SK-N-SH (cell line): Measurements from ENCODE around the gene PPP1R9A. TPM values are rescaled to one million over a fixed set of nuclear protein-coding genes. Genes with fewer than 3 reads are reported as not detected.

Experiments used
- CTCF ChIA-PET: fragments of 300-600, 350-600 bp; formaldehyde crosslinking; extraction: SDS; loops from one replicate; lab custom pipeline; 2021; lab: Yijun Ruan, JAX
- POLR2A ChIA-PET: fragments of 350-600 bp; sonication (Branson Sonifier 250); formaldehyde crosslinking; extraction: SDS; loops from one replicate; lab custom pipeline; 2020; ENCODE audit warnings: antibody characterized with exemption, inconsistent platforms; lab: Yijun Ruan, JAX
- DNase-seq: peaks from one replicate; pipeline ENCODE4 v3.0.0; 2012
- H2AFZ ChIP-seq: fragments of 200-600 bp; sonication (generic); 2 replicates; pipeline ENCODE4 v1.8.1; 2016; ENCODE audit warnings: antibody characterized with exemption, mild to moderate bottlenecking, low read depth
- H3F3A ChIP-seq: fragments of 200-600 bp; sonication (generic); replicated peaks from 2 replicates; pipeline ENCODE3; 2016; ENCODE audit warnings: antibody characterized with exemption, mild to moderate bottlenecking; ENCODE audit not compliant: insufficient read depth
- H3K27ac ChIP-seq, 2 experiments: fragments of 200-500 bp in 1 of 2; fragments of 200-600 bp in 1 of 2; sonication (Bioruptor generic) in 1 of 2; sonication (generic), shearing (Covaris generic) in 1 of 2; 2 replicates each; pipeline versions ENCODE4 v1.5.1 to v1.6.1; 2014 to 2016; ENCODE audit warnings: low read depth in 2 of 2, inconsistent platforms in 1 of 2, low read length in 1 of 2, mild to moderate bottlenecking in 1 of 2, mixed read lengths in 1 of 2
- H3K27me3 ChIP-seq: fragments of 200-600 bp; sonication (generic), shearing (Covaris generic); 2 replicates; pipeline ENCODE4 v1.6.1; 2016; ENCODE audit warnings: mixed run types; ENCODE audit not compliant: insufficient read depth
- H3K36me3 ChIP-seq, 2 experiments: fragments of 200-500 bp in 1 of 2; fragments of 200-600 bp in 1 of 2; sonication (Bioruptor generic) in 1 of 2; sonication (generic) in 1 of 2; replicated peaks in 1 of 2; 2 replicates each; pipeline versions ENCODE3 to v1.5.1; 2014 to 2016; ENCODE audit warnings: low read length in 1 of 2, mild to moderate bottlenecking in 1 of 2; ENCODE audit not compliant: insufficient read depth in 2 of 2, control insufficient read depth in 1 of 2
- H3K4me1 ChIP-seq, 2 experiments: fragments of 200-500 bp in 1 of 2; fragments of 200-600 bp in 1 of 2; sonication (Bioruptor generic) in 1 of 2; sonication (generic), shearing (Covaris generic) in 1 of 2; 2 replicates each; pipeline versions ENCODE4 v1.5.1 to v1.6.1; 2014 to 2016; ENCODE audit warnings: low read depth in 1 of 2, low read length in 1 of 2, mixed run types in 1 of 2; ENCODE audit not compliant: insufficient read depth in 2 of 2, control insufficient read depth in 1 of 2
- H3K4me2 ChIP-seq: fragments of 200-600 bp; sonication (generic), shearing (Covaris generic); 2 replicates; pipeline ENCODE4 v1.6.1; 2017; ENCODE audit warnings: mixed run types
- H3K4me3 ChIP-seq, 2 experiments: fragments of 200-500 bp in 1 of 2; fragments of 200-600 bp in 1 of 2; sonication (Bioruptor generic) in 1 of 2; sonication (generic), shearing (Covaris generic) in 1 of 2; 2 replicates each; pipeline versions ENCODE4 v1.5.1 to v1.8.1; 2014 to 2016; ENCODE audit warnings: low read depth in 2 of 2, inconsistent platforms in 1 of 2, low read length in 1 of 2, mild to moderate bottlenecking in 1 of 2, mixed read lengths in 1 of 2, moderate library complexity in 1 of 2
- H3K79me2 ChIP-seq: fragments of 200-600 bp; sonication (generic); 2 replicates; pipeline ENCODE4 v1.8.1; 2017; ENCODE audit warnings: mild to moderate bottlenecking; ENCODE audit not compliant: insufficient read depth
- H3K9ac ChIP-seq: fragments of 200-600 bp; sonication (generic); 2 replicates; pipeline ENCODE4 v1.6.1; 2017; ENCODE audit warnings: mixed run types
- H3K9me2 ChIP-seq: fragments of 200-600 bp; sonication (generic); 2 replicates; pipeline ENCODE4 v1.6.1; 2017; ENCODE audit warnings: mixed run types
- H3K9me3 ChIP-seq: fragments of 200-600 bp; sonication (generic); 2 replicates; pipeline ENCODE4 v1.6.1; 2017; ENCODE audit warnings: mixed run types, mild to moderate bottlenecking, moderate library complexity
- H4K20me1 ChIP-seq: fragments of 200-600 bp; sonication (generic); 2 replicates; pipeline ENCODE4 v1.6.1; 2017; ENCODE audit warnings: mild to moderate bottlenecking, mixed run types; ENCODE audit not compliant: insufficient read depth
- EP300 ChIP-seq, 2 experiments: IDR thresholded peaks; 2 replicates each; pipeline versions ENCODE4 v1.4.0 to v1.6.1; 2012; ENCODE audit warnings: borderline replicate concordance in 1 of 2, low read depth in 1 of 2, low read length in 1 of 2
- EZH2phosphoT487 ChIP-seq: fragments of 200-600 bp; sonication (generic); IDR thresholded peaks from 2 replicates; pipeline ENCODE4 v1.6.1; 2017; ENCODE audit warnings: low read depth, mixed run types, mild to moderate bottlenecking, antibody characterized with exemption, moderate library complexity, borderline replicate concordance
- FOXJ3 ChIP-seq: sonication (generic); formaldehyde crosslinking; IDR thresholded peaks from 2 replicates; pipeline ENCODE4 v1.5.1; 2020; ENCODE audit warnings: mild to moderate bottlenecking, missing genetic modification reagents
- GATA2 ChIP-seq: sonication (generic); formaldehyde crosslinking; IDR thresholded peaks from 2 replicates; pipeline ENCODE4 v1.5.0; 2020; ENCODE audit warnings: mild to moderate bottlenecking, missing genetic modification reagents
- MAX ChIP-seq: IDR thresholded peaks from 2 replicates; pipeline ENCODE4 v1.4.0; 2012; ENCODE audit warnings: low read depth
- MXI1 ChIP-seq: IDR thresholded peaks from 2 replicates; pipeline ENCODE4 v1.6.1; 2012; ENCODE audit warnings: mild to moderate bottlenecking, low read depth, low read length, improper control_type of control experiment
- NFIC ChIP-seq: IDR thresholded peaks from 2 replicates; pipeline ENCODE4 v1.4.0; 2012; ENCODE audit warnings: borderline replicate concordance
- NRF1 ChIP-seq: IDR thresholded peaks from 2 replicates; pipeline ENCODE4 v1.6.1; 2012; ENCODE audit warnings: low read depth, mild to moderate bottlenecking, low read length
- RAD21 ChIP-seq: IDR thresholded peaks from 2 replicates; pipeline ENCODE4 v1.6.1; 2012; ENCODE audit warnings: mild to moderate bottlenecking, low read length
- RCOR1 ChIP-seq: fragments of 150-350 bp; IDR thresholded peaks from 2 replicates; pipeline ENCODE4 v1.6.1; 2017; ENCODE audit warnings: antibody characterized with exemption, low read length
- TAF1 ChIP-seq: IDR thresholded peaks from 2 replicates; pipeline ENCODE4 v1.6.1; 2012; ENCODE audit warnings: low read depth, mild to moderate bottlenecking, low read length, moderate library complexity, borderline replicate concordance
- TEAD4 ChIP-seq: IDR thresholded peaks from 2 replicates; pipeline ENCODE4 v1.4.0; 2012; ENCODE audit warnings: mild to moderate bottlenecking, borderline replicate concordance; ENCODE audit not compliant: insufficient read depth
- WGBS: methylation state at CpG from one replicate; pipeline ENCODE4 v1.1.6; 2017; ENCODE audit warnings: low lambda C conversion rate; 5-methylcytosine and 5-hydroxymethylcytosine counted together
- polyA plus RNA-seq, 3 experiments: library from polyadenylated mRNA; depleted of rRNA; stranded (reverse); fragments of >200 nt; gene quantifications; 2 replicates each; pipeline ENCODE4 v1.2.3, GENCODE V29; 2012
- TF ChIP-seq, protein P1 (sequence below): fragments of 200-600 bp; sonication (generic); IDR thresholded peaks from 2 replicates; pipeline ENCODE4 v1.6.1; 2017; ENCODE audit warnings: antibody characterized with exemption, mild to moderate bottlenecking, moderate library complexity
- TF ChIP-seq, protein P2 (sequence below): fragments of 150-350 bp; IDR thresholded peaks from 2 replicates; pipeline ENCODE4 v1.6.1; 2017; ENCODE audit warnings: antibody characterized with exemption, low read length, low read depth, borderline replicate concordance
- TF ChIP-seq, protein P3 (sequence below): IDR thresholded peaks from 2 replicates; pipeline ENCODE4 v1.4.0; 2012; ENCODE audit warnings: low read depth, borderline replicate concordance

The PPP1R9A gene
- polyA plus RNA-seq, 1 of the 3 experiments (the other 2 are of a cell fraction) = 0.30 TPM

DNA sequence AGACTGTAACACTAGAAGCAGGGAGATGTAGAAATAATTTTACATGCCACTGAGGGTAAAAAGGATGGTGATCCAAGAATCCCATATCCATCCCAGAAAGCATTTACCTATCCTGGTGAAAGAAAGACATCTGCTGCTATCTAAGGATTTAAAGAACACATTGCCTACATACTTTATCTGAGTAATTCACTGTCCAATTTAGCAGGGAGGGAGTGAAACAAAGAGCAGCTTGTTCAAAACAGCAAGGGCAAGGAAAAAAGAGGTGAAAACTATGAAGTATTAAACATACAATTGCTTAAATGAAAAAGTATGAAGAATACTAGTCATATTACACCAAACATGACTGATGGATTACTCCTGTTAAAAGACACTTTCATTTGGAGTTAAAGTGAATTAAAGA lies 206.2 kb downstream of the PPP1R9A start:
- H2AFZ ChIP-seq = no peak overlapping the region
- DNase-seq = no peak
- H3K4me3 ChIP-seq = no peak overlapping the region
- no peak for TF ChIP-seq EP300 (IDR thresholded peaks at IDR 0.05; ENCODE audit: borderline replicate concordance in 1 of 2, low read depth in 1 of 2, low read length in 1 of 2)
- TF ChIP-seq EZH2phosphoT487 = no peak
- TF ChIP-seq, protein P1, sequence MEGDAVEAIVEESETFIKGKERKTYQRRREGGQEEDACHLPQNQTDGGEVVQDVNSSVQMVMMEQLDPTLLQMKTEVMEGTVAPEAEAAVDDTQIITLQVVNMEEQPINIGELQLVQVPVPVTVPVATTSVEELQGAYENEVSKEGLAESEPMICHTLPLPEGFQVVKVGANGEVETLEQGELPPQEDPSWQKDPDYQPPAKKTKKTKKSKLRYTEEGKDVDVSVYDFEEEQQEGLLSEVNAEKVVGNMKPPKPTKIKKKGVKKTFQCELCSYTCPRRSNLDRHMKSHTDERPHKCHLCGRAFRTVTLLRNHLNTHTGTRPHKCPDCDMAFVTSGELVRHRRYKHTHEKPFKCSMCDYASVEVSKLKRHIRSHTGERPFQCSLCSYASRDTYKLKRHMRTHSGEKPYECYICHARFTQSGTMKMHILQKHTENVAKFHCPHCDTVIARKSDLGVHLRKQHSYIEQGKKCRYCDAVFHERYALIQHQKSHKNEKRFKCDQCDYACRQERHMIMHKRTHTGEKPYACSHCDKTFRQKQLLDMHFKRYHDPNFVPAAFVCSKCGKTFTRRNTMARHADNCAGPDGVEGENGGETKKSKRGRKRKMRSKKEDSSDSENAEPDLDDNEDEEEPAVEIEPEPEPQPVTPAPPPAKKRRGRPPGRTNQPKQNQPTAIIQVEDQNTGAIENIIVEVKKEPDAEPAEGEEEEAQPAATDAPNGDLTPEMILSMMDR = no peak
- no peak for TF ChIP-seq TEAD4
- no peak for TF ChIP-seq FOXJ3
- TF ChIP-seq RCOR1 = no peak
- TF ChIP-seq GATA2 (CRISPR knock-in tag) = no peak
- TF ChIP-seq MXI1 = no peak
- no peak overlapping the region for H3K27ac ChIP-seq
- H3K4me2 ChIP-seq = no peak overlapping the region
- no peaks in the 10 kb centered on the region; the same call in 1 of the 2 replicates for H3K27me3 ChIP-seq
- no peaks in the 10 kb centered on the region for H3K9me2 ChIP-seq
- H3K79me2 ChIP-seq = no peaks in the 10 kb centered on the region
- CTCF ChIA-PET = interaction anchor here (0.6 to 1.0 kb wide), 3 partner anchors 11 to 59 kb away, joined by 3 read pairs; no protein-coding TSS in a partner anchor
- no peaks in the 10 kb centered on the region for H3K4me1 ChIP-seq
- H3K9ac ChIP-seq = no peak overlapping the region
- POLR2A ChIA-PET = no interaction called here
- no peaks in the 10 kb centered on the region for H3K36me3 ChIP-seq
- no peaks in the 10 kb centered on the region for H4K20me1 ChIP-seq
- no peaks in the 10 kb centered on the region for H3F3A ChIP-seq
- H3K9me3 ChIP-seq = no peaks in the 10 kb centered on the region

- TF ChIP-seq EP300 (IDR thresholded peaks at IDR 0.05; ENCODE audit: borderline replicate concordance in 1 of 2, low read depth in 1 of 2, low read length in 1 of 2) (no peak), NRF1 (no peak), NFIC (no peak), MAX (no peak), RAD21 (no peak), TAF1 (no peak), RCOR1 (no peak)
- TF ChIP-seq, protein P2, sequence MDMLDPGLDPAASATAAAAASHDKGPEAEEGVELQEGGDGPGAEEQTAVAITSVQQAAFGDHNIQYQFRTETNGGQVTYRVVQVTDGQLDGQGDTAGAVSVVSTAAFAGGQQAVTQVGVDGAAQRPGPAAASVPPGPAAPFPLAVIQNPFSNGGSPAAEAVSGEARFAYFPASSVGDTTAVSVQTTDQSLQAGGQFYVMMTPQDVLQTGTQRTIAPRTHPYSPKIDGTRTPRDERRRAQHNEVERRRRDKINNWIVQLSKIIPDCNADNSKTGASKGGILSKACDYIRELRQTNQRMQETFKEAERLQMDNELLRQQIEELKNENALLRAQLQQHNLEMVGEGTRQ = no peak
- TF ChIP-seq, protein P3, sequence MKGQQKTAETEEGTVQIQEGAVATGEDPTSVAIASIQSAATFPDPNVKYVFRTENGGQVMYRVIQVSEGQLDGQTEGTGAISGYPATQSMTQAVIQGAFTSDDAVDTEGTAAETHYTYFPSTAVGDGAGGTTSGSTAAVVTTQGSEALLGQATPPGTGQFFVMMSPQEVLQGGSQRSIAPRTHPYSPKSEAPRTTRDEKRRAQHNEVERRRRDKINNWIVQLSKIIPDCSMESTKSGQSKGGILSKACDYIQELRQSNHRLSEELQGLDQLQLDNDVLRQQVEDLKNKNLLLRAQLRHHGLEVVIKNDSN = no peak
- Histone ChIP-seq H3K9ac (no peak overlapping the region), H3K4me1 (no peaks in the 10 kb centered on the region), H3K9me3 (no peaks in the 10 kb centered on the region), H3K36me3 (no peaks in the 10 kb centered on the region), H3K27me3 (no peaks in the 10 kb centered on the region; the same call in 1 of the 2 replicates), H3K27ac (no peak overlapping the region), H3K9me2 (no peaks in the 10 kb centered on the region), H3K79me2 (no peaks in the 10 kb centered on the region), H4K20me1 (no peaks in the 10 kb centered on the region), H2AFZ (no peak overlapping the region), H3F3A (no peaks in the 10 kb centered on the region), H3K4me3 (no peak overlapping the region), H3K4me2 (no peak overlapping the region)
- WGBS = 8% methylated on average over 2 of the region's 2 CpGs
- ChIA-PET CTCF (no interaction called here), POLR2A (no interaction called here)
- DNase-seq = no peak
These were observed 218.8 kb downstream of the PPP1R9A start for GRCh38 chr7:95126053-95126709.
